GM21576 (cell line): Measurements from ENCODE around the gene ADAM15.

Source experiments
- ATAC-seq: cut with Tn5 transposase; IDR thresholded peaks from one replicate; pipeline ENCODE4 v1.9.1; 2021; ENCODE audit warnings: mild to moderate bottlenecking, moderate library complexity; ENCODE audit not compliant: unreplicated experiment

Gene ADAM15

DNA sequence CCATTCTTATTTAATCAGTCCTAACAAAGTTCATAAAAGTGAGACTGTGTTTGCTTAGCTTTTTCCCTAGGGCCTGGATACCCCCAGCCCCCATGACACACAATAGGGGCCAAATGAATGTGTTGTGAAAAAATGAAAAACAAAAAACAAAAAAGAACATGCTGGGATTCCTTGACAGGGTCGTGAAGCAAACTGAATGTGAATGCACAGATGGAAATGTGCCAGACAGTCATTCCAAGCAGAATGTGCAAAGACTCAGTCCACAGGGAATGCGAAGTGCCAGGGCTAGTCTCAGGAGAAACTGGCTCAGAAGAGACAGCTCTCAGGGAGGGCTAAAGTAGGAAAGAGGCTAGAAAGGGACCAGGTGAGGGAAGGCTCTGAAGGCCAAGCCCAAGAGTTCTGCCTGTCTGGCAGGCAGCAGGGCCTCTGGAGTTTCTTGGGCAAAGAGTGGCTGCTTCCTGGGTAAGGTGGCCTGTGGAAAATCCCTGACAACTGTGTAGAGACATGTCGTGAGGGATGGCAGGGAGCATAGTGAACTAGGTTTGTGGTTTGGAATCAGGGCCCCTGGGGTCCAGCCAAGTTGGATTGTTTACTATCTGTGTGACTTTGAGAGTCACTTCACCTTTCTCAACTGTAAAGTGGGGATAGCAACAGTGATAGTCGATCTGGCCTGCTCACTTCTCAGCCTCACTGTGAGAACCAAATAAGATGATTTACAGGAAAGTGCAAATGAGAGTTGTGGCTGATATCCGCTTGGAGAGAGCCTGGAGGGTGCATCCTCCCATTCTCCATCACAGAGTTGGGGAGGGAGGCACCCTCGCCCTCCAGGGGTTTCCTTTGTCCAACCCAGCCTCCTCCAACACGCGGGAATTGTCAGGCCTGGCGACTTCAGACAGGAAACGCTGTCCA lies 1.2 kb upstream of the ADAM15 start:
- ATAC-seq: no peak

DNA sequence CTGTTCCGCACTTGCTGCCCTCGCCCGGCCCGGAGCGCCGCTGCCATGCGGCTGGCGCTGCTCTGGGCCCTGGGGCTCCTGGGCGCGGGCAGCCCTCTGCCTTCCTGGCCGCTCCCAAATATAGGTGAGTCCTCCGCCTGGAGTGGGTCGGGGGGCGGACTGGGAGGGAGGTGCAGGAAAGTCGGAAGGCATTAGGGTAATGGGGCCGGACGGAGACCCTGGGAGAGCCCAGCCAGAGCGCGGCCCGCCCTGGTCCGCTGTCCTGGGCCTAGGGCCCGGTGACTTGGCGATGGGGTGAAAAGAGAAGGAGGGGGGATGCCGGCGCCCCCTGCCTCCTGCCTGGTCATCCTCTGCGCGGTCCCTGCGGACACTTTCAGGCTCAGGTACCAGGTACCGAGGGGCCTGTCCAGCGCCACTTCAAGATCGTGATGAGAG lies 243 bp downstream of the ADAM15 start:
- ATAC-seq: peak; percentile 14

DNA sequence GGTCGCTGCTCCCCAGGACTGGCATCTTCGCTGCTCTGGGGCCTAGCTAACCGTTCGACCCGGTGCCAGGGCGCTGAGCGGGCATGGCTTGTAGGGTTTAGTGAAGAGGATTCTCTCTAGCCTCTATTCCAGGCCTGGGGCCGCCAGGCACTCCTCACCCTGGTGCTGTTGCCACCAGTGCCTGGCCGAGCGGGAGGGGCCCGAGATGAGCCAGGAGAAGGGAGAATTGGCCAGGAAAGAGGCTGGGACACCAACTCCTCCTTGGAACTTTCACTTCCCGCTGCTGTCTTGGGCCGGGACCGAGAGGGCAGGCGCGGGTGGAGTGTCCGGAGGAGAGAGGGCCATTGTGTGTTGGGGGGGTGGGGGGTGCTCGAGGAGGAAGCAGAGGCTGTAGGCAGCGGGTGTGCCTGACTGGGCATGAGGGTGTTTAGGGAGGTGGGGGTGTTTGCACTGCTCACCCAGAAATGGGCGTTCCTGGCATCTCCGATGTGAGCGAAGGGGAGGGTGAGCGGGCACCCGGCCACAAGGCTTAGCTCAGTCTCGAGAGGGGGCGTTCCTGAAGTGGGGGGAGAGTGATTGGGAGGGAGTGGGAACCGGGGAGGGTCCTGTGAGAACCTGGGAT lies 772 bp downstream of the ADAM15 start:
- ATAC-seq: peak; percentile 4

DNA sequence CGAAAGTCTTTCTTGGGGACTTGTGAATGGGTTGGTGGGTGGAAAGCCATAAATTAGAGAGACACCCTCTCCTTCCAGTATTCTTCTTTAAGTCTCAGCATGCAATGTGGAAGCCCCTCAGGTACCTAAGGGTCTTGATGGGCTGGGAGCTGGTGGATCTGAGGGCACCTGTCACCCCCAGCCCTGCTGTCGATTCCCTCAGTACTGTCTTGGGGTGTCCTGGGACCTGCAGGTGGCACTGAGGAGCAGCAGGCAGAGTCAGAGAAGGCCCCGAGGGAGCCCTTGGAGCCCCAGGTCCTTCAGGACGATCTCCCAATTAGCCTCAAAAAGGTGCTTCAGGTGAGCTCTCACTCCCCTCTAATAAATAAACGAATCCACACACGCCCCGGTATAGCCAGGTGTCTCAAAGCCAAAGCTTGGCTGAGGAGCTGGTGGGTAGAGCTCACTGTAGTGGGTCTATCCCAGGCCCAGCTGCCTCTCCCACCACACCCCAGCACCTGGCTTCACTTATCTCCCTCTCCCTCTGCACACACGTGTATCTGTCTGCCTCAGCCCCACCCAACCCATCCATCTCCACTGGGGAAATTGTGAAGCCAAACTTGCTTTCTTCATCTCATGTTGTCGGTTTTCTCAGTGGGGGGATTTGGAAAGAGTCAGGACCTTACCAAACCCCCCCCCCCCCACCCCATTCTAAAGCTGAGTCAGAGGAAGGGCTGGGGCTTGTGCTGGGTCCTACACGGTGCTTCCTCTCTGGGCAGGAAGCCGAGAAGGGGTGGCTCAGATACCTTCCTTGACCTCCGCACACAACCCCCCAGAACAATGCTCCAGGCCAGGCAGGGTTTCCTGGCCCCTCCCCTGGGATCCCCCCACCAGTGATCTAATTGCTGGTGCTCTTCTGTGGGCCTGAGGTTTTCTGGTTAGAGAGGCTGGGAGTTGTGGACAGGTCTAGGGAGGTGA lies 1.6 kb downstream of the ADAM15 start:
- ATAC-seq: no peak

DNA sequence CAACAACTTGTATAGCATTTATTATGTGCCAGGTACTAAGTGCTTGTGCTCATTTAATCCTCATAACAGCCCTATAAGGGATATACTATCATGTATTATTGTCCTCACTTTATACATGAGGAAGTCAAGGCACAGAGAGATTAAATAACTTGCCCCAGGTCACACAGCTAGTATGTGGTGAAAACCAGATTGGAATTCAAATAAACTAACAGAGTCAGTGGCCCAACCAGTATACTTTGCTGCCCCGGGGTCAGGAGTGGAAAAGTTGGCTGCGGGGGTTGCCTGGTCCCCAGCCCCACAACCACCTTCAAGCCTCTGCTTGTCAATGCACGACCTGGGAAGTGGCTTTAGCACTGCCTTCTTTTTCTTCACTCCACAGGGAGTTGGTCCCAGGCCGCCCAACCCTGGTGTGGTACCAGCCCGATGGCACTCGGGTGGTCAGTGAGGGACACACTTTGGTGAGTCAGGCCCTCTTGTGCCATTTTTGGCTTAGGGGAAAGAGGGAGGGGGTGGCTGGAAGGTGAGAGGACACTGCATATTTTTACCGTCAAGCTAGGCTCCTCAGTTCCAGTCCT lies 2.5 kb downstream of the ADAM15 start:
- ATAC-seq: no peak

DNA sequence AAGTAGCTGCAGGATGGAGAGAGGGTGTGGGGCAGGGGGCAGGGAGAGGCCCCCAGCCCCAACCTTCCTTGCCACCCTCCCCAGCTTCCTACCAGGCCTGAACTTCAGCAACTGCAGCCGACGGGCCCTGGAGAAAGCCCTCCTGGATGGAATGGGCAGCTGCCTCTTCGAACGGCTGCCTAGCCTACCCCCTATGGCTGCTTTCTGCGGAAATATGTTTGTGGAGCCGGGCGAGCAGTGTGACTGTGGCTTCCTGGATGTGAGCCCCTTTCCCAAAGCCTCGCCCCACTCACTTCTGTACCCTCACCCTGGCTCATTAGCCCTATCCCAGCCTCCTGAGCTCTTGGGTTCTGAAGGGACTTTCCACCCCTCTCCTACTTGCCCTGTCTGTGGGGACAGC lies 6.0 kb downstream of the ADAM15 start:
- no peak for ATAC-seq

DNA sequence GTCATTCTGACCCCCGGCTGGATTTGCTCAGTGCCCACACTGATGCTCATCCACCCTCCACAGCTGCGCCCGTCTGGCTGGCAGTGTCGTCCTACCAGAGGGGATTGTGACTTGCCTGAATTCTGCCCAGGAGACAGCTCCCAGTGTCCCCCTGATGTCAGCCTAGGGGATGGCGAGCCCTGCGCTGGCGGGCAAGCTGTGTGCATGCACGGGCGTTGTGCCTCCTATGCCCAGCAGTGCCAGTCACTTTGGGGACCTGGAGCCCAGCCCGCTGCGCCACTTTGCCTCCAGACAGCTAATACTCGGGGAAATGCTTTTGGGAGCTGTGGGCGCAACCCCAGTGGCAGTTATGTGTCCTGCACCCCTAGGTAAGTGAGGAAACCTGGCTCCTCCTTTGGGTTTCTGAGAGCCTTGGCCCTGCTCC lies 6.7 kb downstream of the ADAM15 start:
- no peak for ATAC-seq

DNA sequence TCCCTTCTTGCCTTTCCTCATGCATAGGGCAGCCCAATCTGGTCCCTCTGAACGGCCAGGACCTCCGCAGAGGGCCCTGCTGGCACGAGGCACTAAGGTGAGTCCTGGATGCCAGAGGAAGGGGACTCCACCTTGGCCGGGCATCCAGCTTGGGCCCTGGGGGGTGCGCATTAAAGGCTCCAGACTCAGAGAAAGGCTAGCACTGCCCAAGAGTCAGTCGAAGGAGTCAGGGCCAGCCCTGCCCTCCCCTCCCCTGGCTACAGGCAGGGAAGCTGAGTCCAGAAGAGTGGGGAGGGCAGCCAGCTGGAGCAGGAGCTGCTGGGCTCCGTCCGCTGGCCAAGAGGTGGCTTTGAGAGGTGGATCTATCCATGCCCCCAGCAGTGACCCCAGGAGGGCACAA lies 9.6 kb downstream of the ADAM15 start:
- no peak for ATAC-seq

DNA sequence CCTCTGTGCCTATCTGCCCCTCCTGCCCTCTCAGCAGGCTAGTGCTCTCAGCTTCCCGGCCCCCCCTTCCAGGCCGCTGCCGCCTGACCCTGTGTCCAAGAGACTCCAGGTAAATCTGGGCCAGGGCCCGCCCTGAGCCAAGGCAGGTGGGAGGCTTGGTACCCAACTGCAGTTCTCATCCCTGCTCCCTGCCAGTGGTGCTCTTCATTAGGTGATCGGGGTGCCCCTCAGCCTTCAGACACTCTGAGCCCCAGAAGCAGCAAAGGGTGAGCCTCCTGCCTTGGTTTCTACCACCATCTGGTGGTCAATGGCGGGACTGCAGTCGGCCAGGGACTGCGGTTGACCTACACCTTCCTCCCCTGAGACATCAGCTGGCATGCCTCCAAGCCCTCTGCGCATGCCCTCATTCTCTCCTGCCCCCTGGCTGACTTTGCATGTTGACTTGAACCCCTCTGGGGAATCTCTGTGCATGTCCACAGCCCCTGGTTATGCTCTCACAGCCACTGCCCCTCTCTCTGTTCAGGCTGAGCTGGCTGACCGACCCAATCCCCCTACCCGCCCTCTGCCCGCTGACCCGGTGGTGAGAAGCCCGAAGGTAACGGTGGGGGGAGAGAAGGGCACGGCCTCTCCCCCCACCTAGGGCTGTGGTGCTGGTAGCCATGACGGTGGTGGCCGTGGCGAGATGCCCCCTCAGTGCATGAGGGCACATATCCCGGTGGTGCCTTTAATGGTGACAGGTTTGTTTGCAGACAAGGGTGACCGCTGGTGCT lies 10.4 kb downstream of the ADAM15 start:
- peak; percentile 40 for ATAC-seq

DNA sequence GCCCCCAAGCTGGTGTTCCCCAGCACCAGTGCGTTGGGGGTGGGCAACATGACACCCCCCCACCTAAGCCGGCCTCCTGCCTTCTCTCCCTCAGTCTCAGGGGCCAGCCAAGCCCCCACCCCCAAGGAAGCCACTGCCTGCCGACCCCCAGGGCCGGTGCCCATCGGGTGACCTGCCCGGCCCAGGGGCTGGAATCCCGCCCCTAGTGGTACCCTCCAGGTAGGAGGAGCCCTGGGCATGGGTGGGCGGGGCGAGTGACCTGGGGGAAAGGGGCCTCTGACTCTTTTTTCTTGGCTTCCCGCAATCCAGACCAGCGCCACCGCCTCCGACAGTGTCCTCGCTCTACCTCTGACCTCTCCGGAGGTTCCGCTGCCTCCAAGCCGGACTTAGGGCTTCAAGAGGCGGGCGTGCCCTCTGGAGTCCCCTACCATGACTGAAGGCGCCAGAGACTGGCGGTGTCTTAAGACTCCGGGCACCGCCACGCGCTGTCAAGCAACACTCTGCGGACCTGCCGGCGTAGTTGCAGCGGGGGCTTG lies 11.1 kb downstream of the ADAM15 start:
- no peak for ATAC-seq

DNA sequence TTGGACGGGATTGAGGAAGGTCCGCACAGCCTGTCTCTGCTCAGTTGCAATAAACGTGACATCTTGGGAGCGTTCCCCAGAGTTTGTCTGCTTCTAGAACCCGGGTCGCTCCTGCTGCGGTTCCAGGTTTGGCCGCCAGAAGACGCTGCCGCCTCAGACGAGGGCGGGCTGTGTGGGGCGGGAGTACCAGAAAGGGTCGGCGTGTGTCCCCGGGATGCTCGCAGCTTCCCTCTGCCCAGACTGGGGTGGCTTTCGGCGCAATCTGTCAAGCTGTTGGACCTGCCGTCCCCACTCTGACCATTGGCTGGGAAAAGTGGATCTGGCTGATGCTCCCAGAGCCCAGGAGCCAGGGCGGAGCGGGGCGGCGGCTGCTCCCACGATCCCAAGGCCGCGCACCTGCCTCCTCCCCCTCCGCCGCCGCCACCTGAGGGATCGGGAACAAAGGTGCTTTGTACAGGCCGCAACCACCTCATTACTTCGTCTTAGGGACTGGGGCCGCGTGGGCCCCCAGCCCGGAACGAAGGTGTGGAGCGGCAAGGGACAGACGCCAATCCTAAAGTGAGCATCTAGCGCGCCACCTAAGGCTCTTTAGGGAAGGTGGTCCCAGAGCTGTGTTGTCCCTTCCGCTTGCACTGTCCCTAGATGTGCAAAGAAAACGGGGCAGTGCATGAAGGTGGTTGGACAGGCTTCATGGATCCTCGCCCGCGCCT lies 11.7 kb downstream of the ADAM15 start:
- ATAC-seq: no peak

DNA sequence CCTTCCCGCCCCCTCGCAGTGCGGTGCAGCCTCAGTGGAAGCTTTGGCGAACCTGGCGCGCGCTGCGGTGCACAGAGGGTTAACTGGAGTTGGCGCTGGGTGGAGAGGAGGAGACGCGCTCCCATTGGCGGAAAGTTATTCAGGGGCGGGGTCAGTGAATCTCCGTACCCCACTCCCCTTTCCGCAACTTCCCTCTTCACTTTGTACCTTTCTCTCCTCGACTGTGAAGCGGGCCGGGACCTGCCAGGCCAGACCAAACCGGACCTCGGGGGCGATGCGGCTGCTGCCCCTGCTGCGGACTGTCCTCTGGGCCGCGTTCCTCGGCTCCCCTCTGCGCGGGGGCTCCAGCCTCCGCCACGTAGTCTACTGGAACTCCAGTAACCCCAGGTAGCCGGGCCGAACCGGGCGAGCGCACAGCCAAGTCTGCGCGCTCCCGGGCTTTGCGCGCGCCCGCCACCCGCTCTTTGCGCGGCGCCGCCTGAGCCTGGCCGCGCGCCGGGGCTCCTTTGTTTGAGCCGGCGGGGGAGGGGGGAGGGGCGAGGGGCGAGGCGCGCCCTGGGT lies 12.5 kb downstream of the ADAM15 start, which contains the start of gene EFNA4:
TSS of gene EFNA4 (plus strand) at position 191 of the 561 bp plus-strand sequence. CDS start at position 275, 84 bp downstream.
- ATAC-seq: peak; percentile 58

DNA sequence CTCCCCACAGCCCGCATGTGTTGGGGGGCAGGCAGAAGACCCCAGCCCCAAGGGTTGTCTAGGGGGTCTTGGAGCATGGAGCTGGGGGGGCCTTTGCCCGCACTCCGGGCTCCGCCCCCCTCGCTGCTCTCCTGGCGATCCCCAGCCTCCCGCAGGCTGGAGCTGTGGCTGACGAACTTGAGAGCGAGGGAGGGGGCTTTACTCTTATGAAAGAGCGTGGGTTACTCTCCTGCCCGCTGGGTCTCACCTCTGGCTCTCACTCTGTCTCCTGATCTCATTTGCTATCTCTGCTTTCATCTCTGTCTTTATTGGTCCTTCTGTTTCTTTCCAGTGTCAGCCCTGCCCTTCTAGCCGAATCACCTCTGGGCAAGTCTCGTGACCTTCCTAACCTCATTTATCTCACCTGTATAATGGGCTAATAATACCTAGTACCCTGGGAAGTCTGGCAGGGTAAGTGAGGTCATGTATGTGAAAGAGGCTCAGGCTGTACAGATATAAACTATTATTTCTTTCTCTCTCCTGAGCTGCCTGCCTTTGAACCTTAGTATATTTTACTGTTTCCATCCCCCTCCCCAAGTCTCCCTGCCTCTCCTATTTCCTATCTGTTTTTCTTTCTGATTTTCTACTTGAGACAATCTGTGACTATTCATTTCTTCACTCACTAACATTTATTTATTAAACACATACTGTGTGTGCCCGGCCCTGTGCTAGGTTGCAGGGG lies 13.2 kb downstream of the ADAM15 start:
- ATAC-seq: no peak

DNA sequence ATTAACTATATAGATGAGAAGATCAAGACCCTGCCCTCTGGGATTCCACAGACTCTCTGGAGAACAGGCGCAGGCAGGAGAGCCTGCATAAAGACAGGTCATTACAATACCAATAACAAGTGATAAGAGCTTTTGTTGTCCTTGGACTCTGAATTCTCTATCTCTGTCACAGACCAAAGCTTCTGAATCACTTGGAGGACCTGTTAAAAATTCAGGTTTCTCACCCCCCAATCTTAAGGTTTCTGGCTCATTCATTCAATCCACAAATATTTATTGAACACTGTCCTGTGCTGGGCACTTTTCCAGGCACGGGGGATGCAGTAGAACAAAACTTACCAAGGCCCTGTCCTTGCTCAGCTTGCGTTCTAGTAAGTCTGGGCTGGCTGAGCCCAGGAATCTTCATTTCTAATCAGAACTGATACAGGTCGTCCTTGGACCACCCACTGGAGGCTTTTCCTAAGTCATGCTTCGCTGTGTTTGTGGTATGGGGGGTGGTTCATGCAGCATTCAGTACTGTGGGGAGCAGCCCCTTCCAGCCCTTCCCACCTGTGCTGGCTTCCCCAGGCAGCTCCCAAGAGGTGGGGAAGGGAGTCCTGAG lies 13.8 kb downstream of the ADAM15 start:
- no peak for ATAC-seq

DNA sequence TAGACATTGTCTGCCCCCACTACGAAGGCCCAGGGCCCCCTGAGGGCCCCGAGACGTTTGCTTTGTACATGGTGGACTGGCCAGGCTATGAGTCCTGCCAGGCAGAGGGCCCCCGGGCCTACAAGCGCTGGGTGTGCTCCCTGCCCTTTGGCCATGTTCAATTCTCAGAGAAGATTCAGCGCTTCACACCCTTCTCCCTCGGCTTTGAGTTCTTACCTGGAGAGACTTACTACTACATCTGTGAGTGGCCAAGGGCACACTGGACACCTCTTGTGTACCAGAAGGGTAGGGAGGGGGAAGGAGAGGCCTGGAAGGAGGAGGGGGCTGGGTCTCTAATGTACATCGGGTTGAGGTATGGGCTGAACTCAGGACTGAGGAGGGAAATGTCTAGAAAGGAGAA lies 15.7 kb downstream of the ADAM15 start:
- ATAC-seq: no peak

DNA sequence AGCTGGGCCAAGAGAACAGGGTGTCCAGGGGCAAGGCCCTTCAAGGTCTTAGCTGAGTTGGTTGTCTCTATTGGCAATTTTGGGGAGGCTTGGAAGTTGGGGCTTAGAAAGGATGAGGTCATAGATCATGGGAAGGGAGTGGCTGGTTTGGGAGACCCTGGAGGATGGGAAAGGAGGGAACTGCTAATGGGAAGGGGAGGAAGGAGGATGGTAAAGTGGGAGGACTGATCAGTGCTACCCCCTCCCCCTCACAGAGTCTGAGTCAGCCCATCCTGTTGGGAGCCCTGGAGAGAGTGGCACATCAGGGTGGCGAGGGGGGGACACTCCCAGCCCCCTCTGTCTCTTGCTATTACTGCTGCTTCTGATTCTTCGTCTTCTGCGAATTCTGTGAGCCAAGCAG lies 17.5 kb downstream of the ADAM15 start:
- no peak for ATAC-seq

DNA sequence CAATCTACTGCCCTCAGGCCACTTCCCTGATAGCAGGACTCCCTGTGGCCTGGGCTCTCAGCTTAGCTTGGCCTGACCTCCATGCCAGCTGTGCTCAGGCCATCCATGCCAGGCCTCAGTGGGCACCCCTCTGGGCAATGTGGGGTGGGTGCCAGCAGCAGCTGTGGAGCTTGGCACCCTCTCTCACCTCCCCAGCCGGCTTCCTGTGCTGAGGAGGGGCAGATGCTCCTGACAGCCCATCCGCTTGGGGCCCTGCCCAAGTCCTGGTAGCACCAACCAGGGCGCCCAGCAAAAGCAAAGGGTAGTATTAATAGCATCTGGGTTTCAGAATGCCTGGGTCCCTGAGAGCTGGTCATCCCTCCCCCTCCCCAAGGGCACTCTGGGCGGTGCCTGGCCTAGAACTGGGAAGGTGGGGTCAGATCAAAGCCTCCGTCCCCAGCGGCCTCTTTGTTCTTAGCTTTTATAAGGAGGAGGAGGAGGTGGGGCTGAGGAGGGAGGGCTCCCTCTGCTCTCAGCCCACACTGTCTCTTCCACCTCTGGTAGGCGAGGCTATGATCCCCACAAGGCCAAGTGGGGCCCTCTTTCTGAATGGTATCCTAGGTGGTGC lies 18.5 kb downstream of the ADAM15 start:
- ATAC-seq: no peak
